Measurements from ENCODE around the gene NOS1AP.

- TF ChIP-seq EZH2 (IDR thresholded peaks at IDR 0.05; ENCODE audit: borderline replicate concordance, low read length), result no peak
- TF ChIP-seq, protein P1, sequence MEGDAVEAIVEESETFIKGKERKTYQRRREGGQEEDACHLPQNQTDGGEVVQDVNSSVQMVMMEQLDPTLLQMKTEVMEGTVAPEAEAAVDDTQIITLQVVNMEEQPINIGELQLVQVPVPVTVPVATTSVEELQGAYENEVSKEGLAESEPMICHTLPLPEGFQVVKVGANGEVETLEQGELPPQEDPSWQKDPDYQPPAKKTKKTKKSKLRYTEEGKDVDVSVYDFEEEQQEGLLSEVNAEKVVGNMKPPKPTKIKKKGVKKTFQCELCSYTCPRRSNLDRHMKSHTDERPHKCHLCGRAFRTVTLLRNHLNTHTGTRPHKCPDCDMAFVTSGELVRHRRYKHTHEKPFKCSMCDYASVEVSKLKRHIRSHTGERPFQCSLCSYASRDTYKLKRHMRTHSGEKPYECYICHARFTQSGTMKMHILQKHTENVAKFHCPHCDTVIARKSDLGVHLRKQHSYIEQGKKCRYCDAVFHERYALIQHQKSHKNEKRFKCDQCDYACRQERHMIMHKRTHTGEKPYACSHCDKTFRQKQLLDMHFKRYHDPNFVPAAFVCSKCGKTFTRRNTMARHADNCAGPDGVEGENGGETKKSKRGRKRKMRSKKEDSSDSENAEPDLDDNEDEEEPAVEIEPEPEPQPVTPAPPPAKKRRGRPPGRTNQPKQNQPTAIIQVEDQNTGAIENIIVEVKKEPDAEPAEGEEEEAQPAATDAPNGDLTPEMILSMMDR (conservative IDR thresholded peaks at IDR 0.05 in 1 of 2, IDR thresholded peaks at IDR 0.05 in 1 of 2; ENCODE audit: extremely low read depth in 1 of 2, insufficient read depth in 1 of 2, low read depth in 1 of 2, low read length in 2 of 2), result no peak
Measured at GRCh38 chr1:162192306-162192678, 122.8 kb downstream of the NOS1AP start.
